Left forelimb (tissue), 1 donor: Measurements from ENCODE around the gene KLK5.

Experiments used
- DNase-seq: peaks from one replicate; pipeline ENCODE4 v3.0.0-alpha.2; 2018; ENCODE audit warnings: low spot score

KLK5 gene

GRCh38 chr19:50968716-50969412 lies 16.0 kb upstream of the KLK5 start:
- no peak for DNase-seq

DNA sequence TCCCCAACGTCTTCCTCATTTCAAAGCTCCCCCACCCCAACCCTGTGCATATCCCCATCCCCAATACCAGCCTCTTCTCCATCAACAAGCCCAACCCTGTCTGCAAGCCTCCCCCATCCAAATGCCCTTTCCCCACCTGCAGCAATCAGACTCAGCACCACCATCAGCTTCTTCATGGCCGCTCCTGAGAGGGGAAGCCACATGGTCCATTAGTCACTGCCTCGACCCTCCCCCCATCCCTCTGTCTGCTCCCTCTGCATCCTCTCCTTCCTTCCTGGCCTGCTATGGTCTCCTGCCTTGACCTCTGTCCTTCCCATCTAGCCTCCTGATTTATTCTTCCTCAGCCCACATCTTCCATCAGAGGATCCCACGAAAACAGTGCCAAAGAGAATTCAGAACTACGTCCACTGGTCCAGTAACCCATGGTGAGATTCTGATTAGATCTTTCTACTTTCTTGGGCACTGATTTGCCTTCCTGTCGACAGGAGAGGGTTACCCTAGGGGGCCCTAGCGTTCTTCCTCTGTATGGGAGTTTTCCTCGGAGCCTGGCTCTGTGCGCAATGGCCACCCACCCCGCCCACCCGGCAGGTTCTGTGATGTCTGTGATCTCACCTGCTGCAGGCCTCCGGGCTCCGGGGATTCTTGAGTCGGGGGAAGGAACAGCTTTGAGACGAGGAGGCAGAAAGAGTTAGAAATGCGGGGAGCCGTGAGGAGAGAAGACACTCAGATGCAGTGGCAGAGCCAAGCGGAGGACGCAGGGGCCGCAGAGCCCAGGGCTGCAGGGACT lies 15.3 kb upstream of the KLK5 start:
- DNase-seq, result no peak

GRCh38 chr19:50964266-50964665 lies 11.4 kb upstream of the KLK5 start:
- no peak for DNase-seq

GRCh38 chr19:50963381-50963780 lies 10.5 kb upstream of the KLK5 start:
- no peak for DNase-seq

DNA sequence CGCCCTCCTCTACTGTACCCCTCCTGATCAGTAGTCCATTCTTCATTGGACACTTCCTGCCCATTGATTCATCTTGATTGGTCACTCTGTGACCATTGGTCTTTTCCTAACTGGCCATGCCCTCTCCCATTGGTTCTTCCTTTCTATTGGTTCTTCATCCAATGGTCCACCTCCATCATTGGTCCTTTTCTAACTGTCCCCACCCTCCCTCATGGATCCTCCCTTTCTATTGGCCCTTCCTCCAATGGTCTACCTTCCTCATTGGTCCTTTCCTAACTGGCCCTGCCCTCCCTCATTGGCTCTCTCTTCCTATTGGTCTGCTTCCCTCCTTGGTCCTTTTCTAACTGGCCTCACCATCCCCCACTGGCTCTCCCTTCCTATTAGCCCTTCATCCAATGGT lies 9.4 kb upstream of the KLK5 start:
- no peak for DNase-seq

- no peak for DNase-seq
Measured at GRCh38 chr19:50959731-50960500, 7.1 kb upstream of the KLK5 start.

- no peak for DNase-seq
Measured at GRCh38 chr19:50957587-50957986, 4.7 kb upstream of the KLK5 start.

DNA sequence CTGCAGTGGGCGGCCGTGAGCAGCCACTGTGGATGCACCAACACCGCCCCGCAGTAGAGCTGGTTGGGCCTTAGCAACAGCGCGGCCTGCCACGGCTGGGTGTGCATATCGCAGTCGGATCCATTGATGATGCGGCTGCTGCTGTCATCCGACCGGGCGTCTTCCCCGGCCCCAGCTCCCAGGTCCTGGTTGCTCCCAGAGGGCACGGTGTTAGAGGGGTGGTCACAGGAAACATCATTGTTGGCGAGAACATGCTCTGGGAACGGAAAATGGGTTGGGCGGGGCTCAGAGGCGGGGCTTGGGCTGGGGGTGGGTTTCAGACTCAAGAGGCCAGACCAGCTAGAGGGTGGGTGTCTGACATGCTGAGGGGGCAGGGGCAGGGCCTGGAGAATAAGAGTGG lies 3.0 kb downstream of the KLK5 start:
- DNase-seq, result no peak

GRCh38 chr19:50947123-50947522 lies 5.7 kb downstream of the KLK5 start:
- DNase-seq, result no peak

DNA sequence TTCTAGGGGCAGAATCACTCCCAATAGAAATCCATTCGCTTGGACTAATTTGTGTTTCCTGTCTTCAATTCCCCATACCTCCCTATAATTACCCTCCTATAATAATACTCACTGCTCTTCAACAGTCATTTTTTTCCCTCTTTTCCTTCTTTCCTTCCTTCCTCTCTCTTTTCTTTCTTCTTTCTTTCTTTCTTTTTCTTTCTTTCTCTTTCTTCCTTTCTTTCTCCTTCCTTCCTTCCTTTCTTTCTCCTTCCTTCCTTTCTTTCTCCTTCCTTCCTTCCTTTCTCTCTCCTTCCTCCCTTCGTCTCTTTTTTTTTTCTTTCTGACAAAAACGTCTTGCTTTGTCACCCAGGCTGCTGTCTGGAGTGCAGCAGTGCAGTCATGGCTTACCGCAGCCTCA lies 8.0 kb downstream of the KLK5 start:
- DNase-seq, result no peak

DNA sequence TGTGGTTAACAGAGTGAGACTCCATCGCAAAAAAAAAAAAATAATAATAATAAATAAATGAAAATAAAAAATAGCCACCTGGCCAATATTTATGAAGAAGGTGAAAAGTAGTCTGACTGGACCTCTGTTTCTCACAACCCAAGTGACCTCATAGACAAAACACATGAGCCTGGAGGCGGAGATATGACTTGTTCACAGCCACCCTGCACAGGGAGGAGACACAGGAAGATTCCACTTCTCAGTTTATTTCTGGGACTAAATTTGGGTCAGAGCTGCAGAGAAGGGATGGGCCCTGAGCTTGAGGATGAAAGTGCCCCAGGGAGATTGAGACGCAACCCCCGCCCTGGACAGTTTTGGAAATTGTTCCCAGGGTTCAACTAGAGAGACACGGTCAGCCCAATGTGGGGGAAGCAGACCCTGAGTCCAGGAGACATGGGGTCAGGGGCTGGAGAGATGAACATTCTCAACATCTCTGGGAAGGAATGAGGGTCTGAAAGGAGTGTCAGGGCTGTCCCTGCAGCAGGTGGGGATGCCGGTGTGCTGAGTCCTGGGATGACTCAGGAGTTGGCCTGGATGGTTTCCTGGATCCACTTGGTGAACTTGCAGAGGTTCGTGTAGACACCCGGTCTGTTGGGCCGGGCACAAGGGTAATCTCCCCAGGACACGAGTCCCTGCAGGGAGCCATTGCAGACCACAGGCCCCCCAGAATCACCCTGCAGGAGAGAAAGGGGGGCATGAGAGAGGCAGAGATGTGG lies 9.6 kb downstream of the KLK5 start:
- no peak for DNase-seq

DNA sequence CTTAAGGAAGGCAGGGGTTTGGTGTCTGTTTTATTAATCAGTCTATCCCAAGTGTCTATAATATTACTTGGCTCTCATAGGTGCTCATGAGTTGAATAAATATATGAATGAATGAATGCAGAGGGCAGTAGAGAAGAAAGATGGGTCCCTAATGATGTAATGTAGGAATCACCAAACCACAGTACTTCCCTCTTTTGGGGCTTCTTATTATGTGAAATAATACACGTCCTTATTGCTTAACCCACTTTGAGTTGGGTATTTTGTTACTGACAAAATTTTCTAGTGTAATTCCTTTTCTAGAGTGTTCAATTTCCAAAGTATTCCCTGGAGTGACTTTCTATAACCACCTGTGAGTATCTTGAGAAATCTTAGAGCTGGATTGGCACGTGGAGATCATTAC lies 13.2 kb downstream of the KLK5 start:
- no peak for DNase-seq

DNA sequence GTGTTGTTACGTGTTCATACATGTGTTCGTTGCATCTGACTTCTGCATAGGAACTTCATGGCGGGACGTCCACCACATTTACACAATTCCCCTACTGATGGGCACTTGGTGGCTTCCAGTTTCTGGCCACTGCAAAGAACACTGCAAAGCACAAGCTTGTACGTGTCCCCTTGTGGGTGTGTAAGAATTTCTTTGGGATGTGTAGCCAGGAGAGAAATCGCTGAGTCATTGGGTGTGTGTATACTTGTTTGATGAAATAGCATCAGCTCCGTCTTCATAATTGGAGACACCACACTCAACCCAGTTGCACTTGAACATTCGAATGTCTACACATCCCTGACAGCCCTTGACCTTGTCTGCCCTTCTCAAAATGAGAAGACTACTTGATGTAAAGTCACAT lies 19.2 kb downstream of the KLK5 start:
- no peak for DNase-seq

DNA sequence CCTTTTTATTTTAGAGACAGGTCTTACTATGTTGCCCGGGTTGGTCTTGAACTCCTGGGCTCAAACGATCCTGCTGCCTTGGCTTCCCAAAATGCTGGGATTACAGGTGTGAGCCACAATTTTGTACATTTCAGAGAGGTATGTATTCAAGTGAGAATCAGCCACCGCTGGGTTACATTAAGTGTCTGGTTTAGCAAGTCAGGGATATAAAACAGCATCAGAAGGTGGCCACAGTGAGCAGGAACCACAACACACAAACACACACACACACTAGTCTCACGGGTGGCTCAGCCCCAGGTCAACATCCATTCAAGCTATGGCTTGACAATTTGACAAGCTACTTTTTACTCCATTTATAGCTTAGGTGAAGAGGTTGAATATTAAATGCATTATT lies 20.2 kb downstream of the KLK5 start:
- DNase-seq, result no peak

- DNase-seq, result no peak
Measured at GRCh38 chr19:50932018-50932689, 20.7 kb downstream of the KLK5 start.

DNA sequence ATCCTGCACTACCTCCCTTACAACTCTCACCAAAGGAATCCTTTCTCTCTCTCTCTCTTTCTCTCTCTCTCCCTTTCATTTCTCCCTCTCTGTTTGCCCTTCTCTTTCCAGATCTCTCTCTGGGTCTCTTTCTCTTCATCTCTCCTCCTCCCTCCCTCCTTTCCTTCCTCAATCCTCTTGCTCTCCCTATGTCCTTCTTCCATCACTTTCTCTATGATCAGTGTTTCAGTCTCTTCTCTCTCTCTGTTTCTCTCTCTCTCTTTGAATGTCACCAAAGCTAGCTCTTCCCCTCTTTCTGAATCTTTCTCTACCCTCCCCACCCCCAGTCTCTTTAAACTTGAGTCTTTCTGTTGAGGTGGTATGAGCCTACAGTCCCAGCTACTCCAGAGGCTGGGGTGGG lies 21.8 kb downstream of the KLK5 start:
- no peak for DNase-seq

- no peak for DNase-seq
Measured at GRCh38 chr19:50928831-50929230, 24.0 kb downstream of the KLK5 start.

- no peak for DNase-seq
Measured at GRCh38 chr19:50926144-50926543, 26.7 kb downstream of the KLK5 start.

- DNase-seq, result no peak
Measured at GRCh38 chr19:50925734-50926133, 27.1 kb downstream of the KLK5 start.

GRCh38 chr19:50924586-50924985 lies 28.3 kb downstream of the KLK5 start:
- DNase-seq, result no peak

- DNase-seq, result peak; percentile 82
Measured at GRCh38 chr19:50922317-50922853, 30.5 kb downstream of the KLK5 start.
